NCI-H146 treated with DMSO at 0.1 percent for 48 hours (cell line): Measurements from ENCODE around the gene OR8B2.
"Not testable (repeated sequence)": the region's sequence is repeated elsewhere in the genome, so short reads cannot be mapped to it uniquely, and the experiment has no call there.

Experiments used
- DNase-seq: peaks from one replicate; lab custom pipeline; 2025; ENCODE audit not compliant: unreplicated experiment; lab: John Stamatoyannopoulos, UW

Gene OR8B2

GRCh38 chr11:124384399-124384798 lies at the start of gene OR8B2:
Gene OR8B2, minus strand, starts transcription at chr11:124384499. Its CDS starts 1,156 bp downstream, at chr11:124383343.
- no peak for DNase-seq

GRCh38 chr11:124429599-124429998 lies 45.3 kb upstream of the OR8B2 start:
- DNase-seq = no peak

GRCh38 chr11:124424384-124424921 lies 40.2 kb upstream of the OR8B2 start, which contains the start of gene OR8B4:
Gene OR8B4, minus strand, starts transcription at chr11:124424871. Its CDS starts 0 bp downstream, at chr11:124424871.
- no peak for DNase-seq

GRCh38 chr11:124421043-124421442 lies 36.7 kb upstream of the OR8B2 start:
- DNase-seq = no peak

- DNase-seq = no peak
Observed at GRCh38 chr11:124415356-124415923, 31.1 kb upstream of the OR8B2 start.

GRCh38 chr11:124409906-124410305 lies 25.6 kb upstream of the OR8B2 start:
- DNase-seq = no peak

GRCh38 chr11:124405581-124405980 lies 21.3 kb upstream of the OR8B2 start:
- no peak for DNase-seq

- not testable (repeated sequence) for DNase-seq
Observed at GRCh38 chr11:124403186-124403585, 18.9 kb upstream of the OR8B2 start.

GRCh38 chr11:124402326-124402922 lies 18.1 kb upstream of the OR8B2 start:
- DNase-seq = no peak

- DNase-seq = no peak
Observed at GRCh38 chr11:124398924-124399323, 14.6 kb upstream of the OR8B2 start, which contains the start of gene OR8B3. Gene OR8B3, minus strand, starts transcription at chr11:124399024. Its CDS starts 1,673 bp downstream, at chr11:124397351.

GRCh38 chr11:124396847-124397246 lies 12.5 kb upstream of the OR8B2 start:
- not testable (repeated sequence) for DNase-seq

GRCh38 chr11:124394408-124394807 lies 10.1 kb upstream of the OR8B2 start:
- DNase-seq = no peak

- not testable (repeated sequence) for DNase-seq
Observed at GRCh38 chr11:124382857-124383256, 1.4 kb downstream of the OR8B2 start.

- no peak for DNase-seq
Observed at GRCh38 chr11:124380585-124380984, 3.7 kb downstream of the OR8B2 start.

- no peak for DNase-seq
Observed at GRCh38 chr11:124376280-124376679, 8.0 kb downstream of the OR8B2 start.

- no peak for DNase-seq
Observed at GRCh38 chr11:124359566-124359965, 24.7 kb downstream of the OR8B2 start.

GRCh38 chr11:124346311-124346955 lies 37.9 kb downstream of the OR8B2 start:
- DNase-seq = no peak

GRCh38 chr11:124344346-124344745 lies 40.0 kb downstream of the OR8B2 start:
- no peak for DNase-seq

- no peak for DNase-seq
Observed at GRCh38 chr11:124340142-124340447, 44.2 kb downstream of the OR8B2 start.

GRCh38 chr11:124339396-124340141 lies 44.7 kb downstream of the OR8B2 start:
- no peak for DNase-seq
